CD4-positive, alpha-beta T cell treated with Interleukin-6 for 4 hours (primary cell): ENCODE measurements around the gene CSTPP1.
"Not testable (repeated sequence)": the region's sequence is repeated elsewhere in the genome, so short reads cannot be mapped to it uniquely, and the experiment has no call there.

Experiments used
- DNase-seq: peaks from one replicate; pipeline ENCODE4 v3.0.0-alpha.2; 2020; ENCODE audit warnings: mixed read lengths

The CSTPP1 gene

GRCh38 chr11:47052576-47052975 is 116.0 kb downstream of the CSTPP1 start:
- DNase-seq: no peak

DNA sequence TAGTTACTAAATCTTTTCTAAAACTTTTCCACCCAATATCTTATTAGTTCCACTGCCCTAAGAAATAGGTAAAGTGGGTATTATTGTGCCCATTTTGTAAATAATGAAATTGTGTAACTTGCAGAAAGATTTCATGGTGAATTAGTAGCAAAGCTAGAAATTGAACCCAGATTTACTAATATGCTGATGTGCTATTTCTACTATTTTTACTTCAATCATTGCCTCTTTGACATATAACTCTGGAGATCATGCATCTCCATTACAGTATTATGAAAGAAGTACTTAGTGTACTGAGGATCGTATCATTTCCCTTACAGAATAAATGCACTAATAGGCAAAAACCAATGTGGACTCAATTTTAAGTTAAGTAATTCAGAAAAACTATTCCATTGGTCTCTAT is 119.0 kb downstream of the CSTPP1 start:
- DNase-seq: no peak

DNA sequence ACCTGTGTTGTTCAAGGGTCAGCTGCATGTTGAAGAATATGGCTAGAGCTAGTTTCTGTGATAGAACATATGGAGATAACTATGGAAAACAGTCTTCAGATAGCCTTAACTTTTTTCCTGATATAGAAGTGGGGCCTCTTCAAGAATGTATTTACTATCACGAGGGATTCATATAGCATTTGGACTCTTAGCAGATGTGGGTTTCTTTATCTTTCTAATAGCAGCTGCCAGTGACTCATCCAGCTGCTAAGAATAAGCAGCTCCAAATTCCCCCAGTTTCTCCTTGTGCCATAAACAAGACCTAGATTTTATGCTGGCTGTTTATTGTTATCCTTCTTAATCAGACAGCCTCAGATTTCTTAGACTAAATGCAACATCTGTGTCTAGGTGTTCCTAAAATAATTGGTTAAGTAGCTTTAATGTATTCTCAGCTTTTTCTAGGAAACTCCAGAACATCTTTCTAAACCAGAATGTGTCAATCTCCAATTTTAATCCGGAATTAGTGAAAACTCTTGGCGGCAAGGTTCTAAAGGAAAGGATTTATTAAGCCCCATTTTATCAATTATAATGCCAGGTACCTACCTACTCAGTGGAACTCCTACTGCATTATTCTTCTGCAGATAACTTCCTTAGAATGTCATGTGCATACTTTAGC is 119.8 kb downstream of the CSTPP1 start:
- DNase-seq: no peak

- no peak for DNase-seq
Measured at GRCh38 chr11:47057365-47057764, 120.8 kb downstream of the CSTPP1 start.

GRCh38 chr11:47060807-47061206 is 124.2 kb downstream of the CSTPP1 start:
- no peak for DNase-seq

DNA sequence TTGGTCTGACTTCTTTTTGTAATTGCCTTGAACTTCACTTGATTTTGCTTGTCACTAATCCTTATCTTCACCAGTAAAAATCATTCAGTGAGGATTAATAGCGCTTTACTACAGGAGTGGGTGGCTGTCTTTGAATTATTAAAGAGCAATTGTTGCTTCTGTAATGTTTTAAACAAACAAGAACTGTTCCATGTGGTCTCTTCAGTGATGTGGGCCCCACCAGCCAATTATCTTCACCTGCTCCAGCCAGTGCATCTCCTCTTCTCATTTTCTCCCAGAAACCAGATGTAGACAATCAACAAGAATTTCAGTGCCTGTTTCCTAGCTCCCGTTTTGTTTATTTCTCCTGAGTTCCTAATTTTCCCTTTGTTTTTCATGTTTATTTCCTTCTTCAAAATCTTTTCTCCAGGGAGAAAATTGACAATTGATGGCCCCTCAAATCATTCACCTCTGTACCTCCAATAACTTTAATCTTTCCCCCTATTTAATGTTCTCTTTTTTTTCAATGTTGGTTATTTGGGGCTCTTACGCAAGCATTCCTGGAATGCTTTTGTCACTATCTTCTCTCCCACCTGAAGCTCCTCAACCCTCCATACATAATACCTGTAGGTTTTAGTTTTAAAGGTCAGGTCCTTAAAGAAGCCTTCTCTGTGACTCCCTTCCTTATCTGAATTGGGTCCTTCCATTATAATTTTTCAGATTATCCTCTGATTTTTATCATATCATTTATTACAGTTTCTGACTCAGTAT is 125.0 kb downstream of the CSTPP1 start:
- DNase-seq: no peak

DNA sequence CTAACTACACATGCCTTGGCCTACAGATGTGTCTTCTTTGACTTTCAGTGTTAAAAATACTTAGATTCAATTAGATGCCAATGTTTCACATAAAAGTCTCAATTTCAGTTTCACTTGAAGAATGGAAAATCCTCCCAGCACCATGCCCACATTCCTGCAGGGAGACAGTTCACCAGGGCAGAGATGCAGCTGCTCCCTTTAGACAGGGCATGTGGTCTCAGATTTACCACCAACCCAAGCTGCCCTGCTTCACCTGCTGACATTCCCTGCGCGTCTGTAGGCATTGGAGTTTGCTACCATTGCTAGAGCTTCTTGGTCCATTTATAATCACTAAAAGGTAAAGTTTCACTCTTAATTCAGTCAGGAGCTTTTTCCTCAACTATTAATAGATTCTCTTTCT is 126.2 kb downstream of the CSTPP1 start:
- no peak for DNase-seq

GRCh38 chr11:47067401-47067800 is 130.8 kb downstream of the CSTPP1 start:
- DNase-seq: no peak

GRCh38 chr11:47070769-47071168 is 134.2 kb downstream of the CSTPP1 start:
- DNase-seq: no peak

- no peak for DNase-seq
Measured at GRCh38 chr11:47071341-47071740, 134.8 kb downstream of the CSTPP1 start.

- DNase-seq: no peak
Measured at GRCh38 chr11:47071791-47072261, 135.3 kb downstream of the CSTPP1 start.

DNA sequence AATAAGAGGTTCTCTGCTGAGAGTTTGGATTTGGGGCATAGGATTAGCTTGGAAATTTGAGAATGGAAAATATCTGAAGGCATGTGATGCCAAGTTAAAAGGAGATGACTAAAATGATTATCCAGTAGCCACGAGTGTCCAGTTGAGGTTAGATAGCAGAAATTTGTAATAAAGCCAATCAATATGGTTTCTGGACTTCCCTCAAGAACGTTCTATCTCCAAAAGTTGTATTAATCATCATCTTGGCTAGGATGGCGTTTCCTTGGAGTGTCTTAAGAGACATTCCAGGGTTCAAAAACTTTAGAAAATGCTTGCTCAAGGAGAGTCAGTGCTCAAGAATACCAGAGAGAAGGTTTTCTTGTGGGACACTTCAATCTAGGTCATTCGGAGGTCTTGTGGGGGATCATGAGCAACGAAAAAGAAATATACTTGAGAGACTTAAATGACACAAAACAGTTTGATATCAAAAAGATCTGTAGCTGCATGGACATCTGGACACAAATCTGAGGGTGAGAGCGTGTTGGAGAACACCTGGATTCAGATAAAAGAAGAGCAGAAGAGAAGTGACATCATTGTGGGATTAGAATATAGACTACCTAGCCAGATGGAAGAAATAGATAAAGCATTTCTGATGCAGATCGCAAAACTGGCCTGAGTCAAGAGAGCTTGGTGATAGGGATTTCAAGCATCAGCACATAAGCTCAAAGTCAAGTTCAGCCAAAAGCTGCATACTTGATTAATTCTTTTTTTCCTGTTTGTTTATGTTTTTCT is 142.4 kb downstream of the CSTPP1 start:
- DNase-seq: no peak

GRCh38 chr11:47080775-47081174 is 144.2 kb downstream of the CSTPP1 start:
- DNase-seq: not testable (repeated sequence)

DNA sequence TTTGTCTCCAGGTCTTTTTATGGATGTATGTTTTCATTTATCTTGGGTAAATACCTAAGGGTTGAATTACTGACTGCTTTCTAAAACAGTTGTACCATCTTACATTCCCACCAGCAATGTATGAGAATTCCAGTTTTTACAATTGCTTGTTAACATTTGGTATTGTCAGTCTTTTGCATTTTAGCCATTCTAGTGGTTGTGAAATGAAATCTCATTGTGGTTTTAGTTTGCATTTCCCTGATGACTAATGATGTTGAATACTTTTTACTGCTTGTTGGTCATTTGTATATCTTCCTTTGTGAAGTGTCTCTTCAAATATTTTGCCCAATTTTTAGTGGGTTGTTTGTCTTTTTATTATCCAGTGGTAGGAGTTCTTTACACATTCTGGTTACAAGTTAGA is 147.4 kb downstream of the CSTPP1 start:
- no peak for DNase-seq

DNA sequence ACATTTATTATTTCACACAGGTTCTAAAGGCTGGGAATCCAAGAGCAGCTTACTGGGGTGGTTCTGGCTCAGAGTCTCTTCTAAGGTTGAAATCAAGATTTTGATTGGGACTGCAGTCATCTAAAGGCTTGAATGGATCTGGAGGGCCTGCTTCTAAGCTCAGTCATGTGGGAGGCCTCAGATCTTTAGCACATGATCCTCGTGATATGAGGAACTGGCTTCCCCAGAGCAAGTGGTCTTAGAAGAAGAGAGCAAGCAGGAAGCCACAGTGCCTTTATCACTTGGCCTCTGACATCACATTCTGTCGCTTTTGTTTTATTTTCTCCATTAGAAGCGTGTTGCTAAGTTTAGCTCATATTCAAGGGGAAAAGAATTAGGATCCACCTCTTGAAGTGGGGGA is 151.2 kb downstream of the CSTPP1 start:
- DNase-seq: no peak

GRCh38 chr11:47093541-47093940 is 157.0 kb downstream of the CSTPP1 start:
- DNase-seq: no peak

GRCh38 chr11:47096871-47097270 is 160.3 kb downstream of the CSTPP1 start:
- not testable (repeated sequence) for DNase-seq

DNA sequence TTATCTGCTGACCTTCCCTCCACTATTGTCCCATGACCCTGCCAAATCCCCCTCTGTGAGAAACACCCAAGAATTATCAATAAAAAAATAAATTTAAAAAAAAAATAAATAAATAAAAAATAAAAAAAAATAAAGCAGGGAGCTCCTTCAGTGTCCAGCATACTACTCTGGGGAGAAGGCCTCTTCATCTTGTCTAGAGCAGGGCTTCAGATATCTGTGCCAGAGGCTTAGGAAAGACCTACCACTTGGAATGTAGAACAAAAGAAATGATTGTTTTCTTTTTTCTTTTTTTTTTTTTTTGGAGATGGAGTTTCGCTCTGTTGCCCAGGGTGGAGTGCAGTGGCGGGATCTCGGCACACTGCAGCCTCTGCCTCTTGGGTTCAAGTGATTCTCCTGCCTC is 161.7 kb downstream of the CSTPP1 start:
- not testable (repeated sequence) for DNase-seq

- DNase-seq: no peak
Measured at GRCh38 chr11:47099214-47099917, 162.8 kb downstream of the CSTPP1 start.

DNA sequence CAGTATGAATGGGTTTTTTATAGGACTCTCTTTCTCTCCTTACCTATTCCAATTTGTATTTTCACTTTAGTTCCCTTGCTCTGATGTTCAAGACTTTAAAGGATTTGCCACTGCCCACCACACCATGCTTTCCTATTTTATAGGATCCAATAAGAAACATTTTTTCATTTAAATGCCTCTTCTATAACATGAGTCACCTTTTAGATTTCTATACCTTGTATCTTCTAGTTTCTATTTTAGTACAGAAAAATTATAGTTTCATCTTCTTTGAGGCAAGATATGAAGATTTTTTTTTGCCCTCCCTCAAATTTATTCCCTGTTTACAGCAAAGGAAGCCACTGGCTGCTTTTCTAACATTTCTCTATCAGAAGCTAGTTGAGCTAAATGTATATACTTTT is 163.4 kb downstream of the CSTPP1 start:
- no peak for DNase-seq

- no peak for DNase-seq
Measured at GRCh38 chr11:47101406-47101805, 164.8 kb downstream of the CSTPP1 start.

DNA sequence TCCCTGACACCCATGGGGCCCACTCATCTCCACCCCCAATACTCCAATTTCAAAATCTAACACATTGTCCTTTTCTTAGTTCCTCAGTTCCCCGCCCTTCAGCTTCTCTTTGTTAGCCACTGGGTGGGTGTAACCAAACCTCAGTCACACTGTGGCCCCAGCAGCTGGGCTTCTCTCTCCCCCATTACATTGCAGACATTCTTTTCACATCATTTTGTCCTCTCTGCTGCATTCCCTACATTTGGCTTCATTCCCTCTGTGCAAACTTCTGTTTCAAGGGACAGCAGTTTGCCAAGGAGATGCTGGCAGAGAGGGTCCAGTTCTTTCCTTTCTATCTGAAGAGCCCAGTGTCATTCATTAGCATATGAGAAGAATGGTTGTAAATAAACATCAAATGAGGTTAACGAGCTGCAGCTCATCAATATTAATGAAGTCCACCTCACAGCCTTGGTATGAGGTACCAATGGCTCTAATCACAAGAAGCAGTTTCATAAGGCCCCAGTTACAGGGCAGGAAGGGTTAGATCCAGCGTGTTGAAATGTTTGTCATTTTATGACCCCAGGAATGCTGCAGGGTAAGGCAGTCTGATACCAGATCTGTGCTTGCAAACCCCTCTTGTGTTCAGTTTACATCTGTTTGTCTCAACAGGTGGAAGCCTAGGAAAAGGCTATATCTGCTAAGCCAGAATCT is 167.8 kb downstream of the CSTPP1 start:
- DNase-seq: no peak
